Erythroblast (primary cell): Measurements from ENCODE around the gene CCDC86.

ENCODE experiments used
- GATA1 ChIP-seq: IDR thresholded peaks from 2 replicates; pipeline ENCODE4 v1.6.1; 2011; ENCODE audit warnings: low read depth, mild to moderate bottlenecking, control low read depth, low read length, moderate library complexity
- POLR2A ChIP-seq: IDR thresholded peaks from 2 replicates; pipeline ENCODE4 v1.6.1; 2011; ENCODE audit warnings: mild to moderate bottlenecking, low read length

DNA sequence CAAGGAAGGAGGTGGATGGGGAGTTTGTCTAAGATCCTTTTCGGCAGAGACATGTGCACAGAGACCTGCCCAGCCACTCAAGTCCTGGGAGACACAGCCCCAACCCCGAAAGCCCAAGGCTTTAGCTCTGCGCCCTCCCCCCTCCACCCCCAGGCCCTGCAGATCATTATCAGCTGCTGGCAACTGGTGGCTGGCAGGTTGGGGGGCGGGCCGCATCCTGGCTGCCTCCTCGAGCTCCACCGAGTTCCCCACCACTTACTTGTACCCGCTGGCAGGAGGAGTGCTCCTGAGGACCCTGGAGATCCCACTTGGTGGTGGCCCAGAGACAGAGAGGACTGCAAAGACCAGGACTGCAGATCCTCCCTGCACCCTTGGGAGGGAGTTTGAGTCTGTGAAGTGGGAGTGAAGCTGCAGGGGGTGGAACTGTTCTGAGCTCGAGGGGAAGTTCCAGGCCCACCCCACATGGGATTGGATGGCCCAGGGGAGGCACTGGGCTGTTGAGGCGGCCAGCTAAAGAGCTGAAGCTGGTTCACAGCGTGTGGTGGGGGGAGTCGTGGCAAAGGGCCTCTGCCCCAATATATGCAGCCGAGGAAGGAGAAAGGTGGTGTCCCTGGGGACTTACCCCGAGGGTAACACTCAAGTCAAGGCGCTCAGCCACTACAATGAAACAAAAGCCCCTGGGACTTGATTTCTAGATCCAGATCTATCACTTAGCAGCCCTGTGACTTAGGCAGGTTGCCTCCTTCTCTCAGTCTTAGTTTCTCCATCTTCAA lies 19.9 kb upstream of the CCDC86 start:
- TF ChIP-seq POLR2A = no peak
- TF ChIP-seq GATA1 = no peak
